Measurements from ENCODE around the gene KRAS. TPM values are rescaled to one million over a fixed set of nuclear protein-coding genes. Genes with fewer than 3 reads are reported as not detected.

The KRAS gene
- total and polyA plus RNA-seq, 2 of the 13 experiments (the other 11 are each of a cell fraction or from before 2014, with no cell fraction given): 6.5 to 9.8 TPM

GRCh38 chr12:25189656-25190055 is 61.1 kb downstream of the KRAS start:
- no peaks in the 10 kb centered on the region for H3K36me3 ChIP-seq (replicated peaks in 1 of 2; ENCODE audit: control insufficient read depth in 1 of 2, insufficient read depth in 2 of 2, low read length in 2 of 2)
- no peak overlapping the region for H3K9ac ChIP-seq (ENCODE audit: insufficient read depth, low read depth, low read length)
- TF ChIP-seq ZNF292 (CRISPR knock-in tag; IDR thresholded peaks at IDR 0.05; ENCODE audit: borderline replicate concordance, low read depth): no peak
- TF ChIP-seq RXRA (CRISPR knock-in tag; IDR thresholded peaks at IDR 0.05): no peak
- TF ChIP-seq GZF1 (CRISPR knock-in tag; IDR thresholded peaks at IDR 0.05): no peak
- no peak for TF ChIP-seq ZNF7 (CRISPR knock-in tag; IDR thresholded peaks at IDR 0.05)
- TF ChIP-seq ZBTB40 (IDR thresholded peaks at IDR 0.05): no peak
- no peak for TF ChIP-seq ZBTB40 (CRISPR knock-in tag; IDR thresholded peaks at IDR 0.05)
- no peak for TF ChIP-seq ZFP37 (CRISPR knock-in tag; IDR thresholded peaks at IDR 0.05; ENCODE audit: borderline replicate concordance)
- no peak for TF ChIP-seq IRX3 (CRISPR knock-in tag; IDR thresholded peaks at IDR 0.05; ENCODE audit: borderline replicate concordance, low read depth)
- TF ChIP-seq ZBTB37 (CRISPR knock-in tag; IDR thresholded peaks at IDR 0.05): no peak
- no peak for TF ChIP-seq ZNF761 (CRISPR knock-in tag; conservative IDR thresholded peaks at IDR 0.05)
- no peak for TF ChIP-seq HBP1 (CRISPR knock-in tag; IDR thresholded peaks at IDR 0.05; ENCODE audit: low read depth)
- no peak for TF ChIP-seq ZNF607 (CRISPR knock-in tag; IDR thresholded peaks at IDR 0.05; ENCODE audit: borderline replicate concordance)
- TF ChIP-seq ZNF776 (CRISPR knock-in tag; IDR thresholded peaks at IDR 0.05): no peak
- TF ChIP-seq ZNF121 (CRISPR knock-in tag; IDR thresholded peaks at IDR 0.05): no peak
- no peak for TF ChIP-seq ZNF253 (CRISPR knock-in tag; IDR thresholded peaks at IDR 0.05; ENCODE audit: borderline replicate concordance)
- H3K4me2 ChIP-seq (ENCODE audit: low read depth, low read length): no peak overlapping the region
- no peak for FAIRE-seq
- no peak overlapping the region for H3K27ac ChIP-seq (ENCODE audit: extremely low read length, insufficient read depth, low read length)
- ATAC-seq: no peak
- peaks cover 16% of the 10 kb centered on the region for H3K4me1 ChIP-seq (ENCODE audit: insufficient read depth, low read length)
- ChIA-PET POLR2A (no interaction called here), CTCF (ENCODE audit: low intra/inter-chr PET ratio, low total read pairs) (no interaction called here)
- no TSS peak for BruUV-seq (replicated peaks)
- DNase-seq (ENCODE audit: low spot score): no peak
- no peaks in the 10 kb centered on the region for H4K20me1 ChIP-seq (ENCODE audit: insufficient read depth, low read length)
- intact Hi-C loops (cut with micrococcal nuclease; ENCODE audit: unreplicated experiment) (no loop called here), in situ Hi-C loops (cut with HindIII; ENCODE audit: extremely low pct_ligation_motif_present, low pct_unique_long_range_greater_than_20kb) (no loop called here)
- no peaks in the 10 kb centered on the region for H3K9me3 ChIP-seq (ENCODE audit: low read length)
- H3K79me2 ChIP-seq (ENCODE audit: insufficient read depth, low read length): no peaks in the 10 kb centered on the region
- no peak overlapping the region for H2AFZ ChIP-seq (ENCODE audit: low read length)
- H3K27me3 ChIP-seq (ENCODE audit: control insufficient read depth in 1 of 2, insufficient read depth in 2 of 2, low read length in 2 of 2): no peaks in the 10 kb centered on the region
- no peak overlapping the region for H3K4me3 ChIP-seq (replicated peaks in 1 of 3; ENCODE audit: insufficient read depth in 1 of 3, low read depth in 2 of 3, low read length in 3 of 3)
